Activated CD4-positive, alpha-beta T cell treated with anti-CD3 and anti-CD28 coated beads, Interleukin-2, amount 10 ng/mL, durations not matched to agents 7 days and 5 days (primary cell): ENCODE results near the gene MYOG. TPM values are rescaled to one million over a fixed set of nuclear protein-coding genes. Genes with fewer than 3 reads are reported as not detected.

ENCODE experiments used
- CTCF ChIA-PET: fragments of 350-600 bp; sonication (Branson Sonifier 250); formaldehyde crosslinking; loops from one replicate; lab custom pipeline; 2021; ENCODE audit warnings: antibody characterized with exemption; lab: Charles Lee
- POLR2A ChIA-PET: fragments of 350-600 bp; sonication (Branson Sonifier 250); formaldehyde crosslinking; loops from one replicate; lab custom pipeline; 2021; ENCODE audit warnings: antibody characterized with exemption; lab: Charles Lee
- DNase-seq: peaks from one replicate; pipeline ENCODE4 v3.0.0-alpha.2; 2020
- H3K27ac Mint-ChIP-seq: one replicate; pipeline ENCODE4 v1.8.0; 2021; ENCODE audit warnings: mild to moderate bottlenecking, moderate library complexity, mixed read lengths
- H3K27me3 Mint-ChIP-seq: one replicate; pipeline ENCODE4 v1.8.0; 2021; ENCODE audit warnings: mixed read lengths
- H3K36me3 Mint-ChIP-seq: one replicate; pipeline ENCODE4 v1.8.0; 2021; ENCODE audit warnings: low read depth, mixed read lengths
- H3K4me1 Mint-ChIP-seq: one replicate; pipeline ENCODE4 v1.8.0; 2021; ENCODE audit warnings: mixed read lengths
- H3K4me3 Mint-ChIP-seq: one replicate; pipeline ENCODE4 v1.8.0; 2021; ENCODE audit warnings: mild to moderate bottlenecking, moderate library complexity, mixed read lengths
- H3K9me3 Mint-ChIP-seq: one replicate; pipeline ENCODE4 v1.8.0; 2021; ENCODE audit warnings: mixed read lengths
- total RNA-seq, 2 experiments: library from RNA; stranded (reverse); gene quantifications; one replicate each; pipeline ENCODE4 v1.2.3, GENCODE V29; 2021

The MYOG gene
- total RNA-seq, 2 experiments from 2014 or later = not detected

DNA sequence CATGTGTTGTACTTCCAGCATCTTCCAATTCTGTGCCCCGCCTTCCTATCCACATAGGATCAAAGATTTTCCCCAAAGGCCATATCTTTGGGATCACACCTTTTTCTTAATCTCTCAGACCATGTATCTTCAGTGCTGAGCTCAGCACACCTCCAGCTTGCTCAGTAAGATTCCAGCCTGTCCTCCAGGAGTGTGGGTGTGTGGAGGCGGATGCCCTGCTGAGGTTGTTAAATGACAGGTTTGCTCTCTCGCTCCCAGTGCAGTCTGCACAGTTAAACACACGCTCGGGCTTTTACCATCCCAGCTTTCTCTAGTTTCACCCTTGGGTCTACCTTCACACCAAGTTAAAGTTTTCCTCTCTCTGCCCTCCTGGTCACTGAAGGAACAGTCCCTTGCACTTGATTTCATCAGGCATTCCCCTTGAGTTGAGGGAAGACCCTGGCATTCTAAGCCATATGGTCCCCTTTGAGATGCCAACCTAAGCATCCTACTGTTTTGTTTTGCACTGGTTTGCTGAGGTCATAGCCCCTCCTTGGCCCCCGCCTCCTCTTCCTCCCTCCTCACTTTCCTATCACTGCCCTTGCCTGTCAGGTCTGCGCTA lies 13.7 kb downstream of the MYOG start:
- Mint-ChIP-seq H3K4me1 (peaks cover 9% of the 10 kb centered on the region), H3K4me3 (no peak overlapping the region), H3K36me3 (peaks cover 8% of the 10 kb centered on the region), H3K27me3 (peaks cover 27% of the 10 kb centered on the region), H3K9me3 (no peaks in the 10 kb centered on the region), H3K27ac (no peak overlapping the region)
- no peak for DNase-seq
- POLR2A ChIA-PET = no interaction called here
- CTCF ChIA-PET = no interaction called here

DNA sequence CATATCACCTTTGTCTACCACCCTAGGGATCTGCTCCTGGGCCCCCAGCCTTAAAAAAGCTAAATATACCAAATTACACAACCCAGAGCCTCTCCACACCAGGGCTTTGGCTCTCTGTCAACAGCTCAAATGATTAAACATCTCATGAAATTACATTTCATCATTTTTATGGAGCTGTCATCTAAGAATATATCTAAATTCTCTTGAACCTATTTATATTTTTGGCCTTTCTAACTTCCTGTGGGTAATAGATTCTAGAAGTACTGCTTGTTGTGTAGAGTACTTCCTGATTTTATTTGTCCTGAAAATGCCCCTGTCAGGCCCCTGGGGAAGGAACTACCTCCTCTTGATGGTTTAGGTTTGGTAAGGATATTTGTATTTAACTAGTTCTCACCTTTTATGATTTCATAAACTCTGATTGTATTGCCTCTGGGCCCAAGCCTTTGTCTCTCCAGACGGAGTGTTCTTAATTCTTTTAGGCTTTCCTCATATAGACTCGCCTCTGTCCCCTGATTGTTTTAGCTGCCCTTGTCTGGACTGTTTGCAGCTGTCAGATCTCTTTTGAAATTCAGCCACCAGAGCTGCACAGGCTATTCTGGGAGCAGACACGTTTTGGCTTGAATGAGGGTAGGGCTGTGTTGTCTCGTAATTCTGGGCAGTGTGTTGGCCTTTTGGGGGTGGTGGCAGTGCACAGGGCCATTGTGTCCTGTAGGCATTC lies 16.6 kb downstream of the MYOG start:
- Mint-ChIP-seq H3K27ac (no peak overlapping the region), H3K4me1 (no peaks in the 10 kb centered on the region), H3K4me3 (no peak overlapping the region), H3K9me3 (no peaks in the 10 kb centered on the region), H3K36me3 (peaks cover 2% of the 10 kb centered on the region), H3K27me3 (peaks cover 9% of the 10 kb centered on the region)
- ChIA-PET POLR2A (no interaction called here), CTCF (no interaction called here)
- DNase-seq = no peak

DNA sequence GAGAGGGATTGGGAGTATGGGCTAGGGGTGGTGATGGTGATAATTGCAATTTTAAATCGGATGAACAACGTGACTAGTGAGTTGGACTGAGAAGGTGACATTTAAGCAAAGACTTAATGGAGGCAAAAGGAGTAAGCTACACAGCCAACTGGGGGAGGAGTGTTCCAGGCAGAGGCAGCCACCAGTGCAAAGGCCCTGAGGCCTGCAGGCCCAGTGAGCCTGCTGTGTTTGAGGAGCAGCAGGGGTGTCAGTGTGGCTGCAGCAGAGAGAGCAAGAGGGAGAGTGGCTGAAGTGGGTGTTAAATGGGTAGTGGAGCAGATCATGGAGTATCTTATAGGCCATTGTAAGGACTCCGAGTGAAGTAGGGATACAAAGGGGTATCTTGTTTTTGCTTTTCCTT lies 18.8 kb downstream of the MYOG start:
- no peak for DNase-seq
- Mint-ChIP-seq H3K27me3 (no peaks in the 10 kb centered on the region), H3K4me1 (peaks cover 3% of the 10 kb centered on the region), H3K4me3 (no peak overlapping the region), H3K36me3 (peaks cover 2% of the 10 kb centered on the region), H3K9me3 (no peaks in the 10 kb centered on the region), H3K27ac (no peak overlapping the region)
- CTCF ChIA-PET = interaction anchor here (1.0 to 2.3 kb wide), 4 partner anchors 10 to 28 kb away, joined by 3 to 7 read pairs (median 6); no protein-coding TSS in a partner anchor
- POLR2A ChIA-PET = no interaction called here

DNA sequence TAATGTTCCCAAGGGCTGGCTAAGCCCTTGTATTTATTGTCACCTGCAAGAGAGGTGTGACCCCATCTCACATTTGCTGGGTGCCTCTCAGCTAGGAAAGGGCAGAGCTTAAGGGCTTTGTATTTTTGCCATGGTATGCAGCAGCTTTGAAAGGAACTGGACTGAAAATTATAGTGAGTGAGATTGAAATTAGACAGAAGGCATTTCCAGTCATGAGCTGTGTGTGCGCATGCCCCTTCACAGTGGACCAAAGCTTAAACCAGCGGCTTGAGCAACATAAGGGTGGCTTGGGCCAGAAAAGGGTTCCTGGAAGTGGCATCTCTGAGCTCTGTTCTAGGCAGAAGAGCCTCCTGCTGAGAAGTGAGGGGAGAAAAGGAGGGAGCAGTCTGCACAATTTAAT lies 19.8 kb downstream of the MYOG start:
- no peaks in the 10 kb centered on the region for H3K36me3 Mint-ChIP-seq
- CTCF ChIA-PET = interaction anchor here (1.0 to 2.3 kb wide), 5 partner anchors 11 to 27 kb away, joined by 3 to 7 read pairs (median 6); no protein-coding TSS in a partner anchor

DNA sequence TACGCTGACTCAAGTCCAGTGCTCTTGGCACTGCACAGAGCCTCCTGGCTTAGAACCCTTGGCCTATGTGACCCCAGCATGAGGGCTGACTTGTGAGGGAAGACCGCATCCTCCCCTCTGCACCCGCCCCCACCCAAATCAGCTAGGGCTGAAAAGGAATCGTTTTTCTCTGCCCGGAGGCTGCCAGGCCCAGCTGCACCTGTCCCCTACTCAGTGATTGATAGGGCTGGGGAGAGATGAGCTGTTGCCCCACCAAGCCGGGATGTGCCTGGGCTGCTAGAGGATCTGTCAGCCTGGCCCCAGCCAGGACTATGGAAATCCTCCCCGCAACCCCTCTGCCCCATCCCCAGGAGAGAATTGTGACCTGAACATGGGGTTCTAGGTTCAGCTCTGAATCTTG lies 20.6 kb downstream of the MYOG start:
- Mint-ChIP-seq H3K27me3 (no peaks in the 10 kb centered on the region), H3K36me3 (no peaks in the 10 kb centered on the region), H3K9me3 (no peaks in the 10 kb centered on the region), H3K27ac (no peak overlapping the region), H3K4me3 (no peak overlapping the region), H3K4me1 (peaks cover 3% of the 10 kb centered on the region)
- ChIA-PET CTCF (interaction anchor here (1.4 to 2.3 kb wide), 3 partner anchors 11 to 19 kb away, joined by 6 to 7 read pairs (median 7); no protein-coding TSS in a partner anchor), POLR2A (no interaction called here)
- no peak for DNase-seq

More for the DNA sequence above, 19.8 kb downstream of the MYOG start:
- Mint-ChIP-seq H3K27me3 (no peaks in the 10 kb centered on the region), H3K4me1 (peaks cover 3% of the 10 kb centered on the region), H3K9me3 (no peaks in the 10 kb centered on the region), H3K4me3 (no peak overlapping the region), H3K27ac (no peak overlapping the region)
- POLR2A ChIA-PET = no interaction called here
- DNase-seq = no peak

DNA sequence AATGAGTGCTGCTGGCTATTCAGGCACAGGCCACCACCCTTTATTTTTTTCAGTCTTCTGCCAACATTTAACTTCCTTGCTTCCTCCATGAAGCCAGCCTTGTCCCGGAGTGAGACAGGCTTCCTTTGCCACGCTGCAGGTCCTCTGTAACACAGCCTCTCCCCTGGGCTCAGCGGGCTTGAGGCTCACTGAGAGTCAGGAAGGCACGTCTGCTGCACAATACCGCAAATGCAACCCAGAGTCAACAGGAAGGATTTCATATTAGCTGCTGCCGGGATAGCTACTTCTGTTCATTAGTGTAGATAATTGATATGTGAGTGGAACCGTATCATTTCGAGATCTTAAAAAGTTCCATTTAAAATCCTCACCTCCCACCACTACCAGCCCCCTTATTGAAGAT lies 22.5 kb downstream of the MYOG start:
- Mint-ChIP-seq H3K36me3 (peaks cover 1% of the 10 kb centered on the region), H3K27ac (no peak overlapping the region), H3K4me3 (no peak overlapping the region), H3K9me3 (no peaks in the 10 kb centered on the region), H3K4me1 (peaks cover 3% of the 10 kb centered on the region), H3K27me3 (no peaks in the 10 kb centered on the region)
- ChIA-PET CTCF (interaction anchor here (1.4 to 2.0 kb wide), 2 partner anchors 21 to 23 kb away, joined by 3 to 8 read pairs; no protein-coding TSS in a partner anchor), POLR2A (no interaction called here)
- no peak for DNase-seq

DNA sequence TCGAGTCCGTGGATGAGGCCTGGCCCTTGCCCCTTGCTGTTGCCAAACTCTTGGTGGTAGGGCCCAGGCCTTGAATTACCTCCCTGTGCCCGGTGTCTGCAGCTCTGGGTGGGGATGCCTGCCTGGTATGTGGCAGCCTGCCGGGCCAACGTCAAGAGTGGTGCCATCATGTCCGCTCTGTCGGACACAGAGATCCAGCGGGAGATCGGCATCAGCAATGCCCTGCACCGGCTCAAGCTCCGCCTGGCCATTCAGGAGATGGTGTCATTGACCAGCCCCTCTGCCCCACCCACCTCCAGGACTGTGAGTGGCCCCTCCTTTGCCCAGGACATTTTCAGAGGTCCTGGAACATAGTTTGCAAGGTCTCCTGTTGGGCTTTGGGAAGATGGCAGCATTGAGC lies 25.7 kb downstream of the MYOG start:
- peaks cover 3% of the 10 kb centered on the region for H3K4me1 Mint-ChIP-seq
- no peaks in the 10 kb centered on the region for H3K27me3 Mint-ChIP-seq
- H3K4me3 Mint-ChIP-seq = no peak overlapping the region
- H3K9me3 Mint-ChIP-seq = no peaks in the 10 kb centered on the region
- H3K27ac Mint-ChIP-seq = no peak overlapping the region
- ChIA-PET CTCF (interaction anchor here (1.6 kb wide), 1 partner anchor 24 kb away, joined by 5 read pairs; no protein-coding TSS in a partner anchor), POLR2A (no interaction called here)
- H3K36me3 Mint-ChIP-seq = peaks cover 1% of the 10 kb centered on the region
- no peak for DNase-seq

DNA sequence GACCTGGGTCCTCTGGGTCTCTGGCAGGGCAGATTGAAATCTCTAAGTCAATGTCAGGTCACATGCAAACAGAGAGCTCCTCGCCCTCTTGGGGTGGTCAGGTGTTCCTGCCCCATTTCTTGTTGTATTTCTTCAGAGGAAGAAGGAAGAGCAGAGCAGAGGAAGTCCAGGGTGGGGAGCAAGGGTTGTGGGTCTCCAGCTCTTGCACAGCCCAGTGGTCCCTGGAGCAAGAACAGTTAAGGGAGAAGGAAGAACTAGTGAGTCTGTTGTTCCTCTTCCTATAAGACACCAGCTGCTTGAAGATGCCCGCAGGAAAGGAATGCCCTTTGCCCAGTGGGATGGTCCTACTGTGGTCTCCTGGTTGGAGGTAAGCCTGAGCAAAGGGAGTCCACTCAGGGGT lies 26.3 kb downstream of the MYOG start:
- H3K9me3 Mint-ChIP-seq = no peaks in the 10 kb centered on the region
- H3K4me1 Mint-ChIP-seq = peaks cover 3% of the 10 kb centered on the region
- POLR2A ChIA-PET = no interaction called here
- no peaks in the 10 kb centered on the region for H3K27me3 Mint-ChIP-seq
- DNase-seq = no peak
- H3K4me3 Mint-ChIP-seq = no peak overlapping the region
- peaks cover 1% of the 10 kb centered on the region for H3K36me3 Mint-ChIP-seq
- no peak overlapping the region for H3K27ac Mint-ChIP-seq
- CTCF ChIA-PET = no interaction called here

DNA sequence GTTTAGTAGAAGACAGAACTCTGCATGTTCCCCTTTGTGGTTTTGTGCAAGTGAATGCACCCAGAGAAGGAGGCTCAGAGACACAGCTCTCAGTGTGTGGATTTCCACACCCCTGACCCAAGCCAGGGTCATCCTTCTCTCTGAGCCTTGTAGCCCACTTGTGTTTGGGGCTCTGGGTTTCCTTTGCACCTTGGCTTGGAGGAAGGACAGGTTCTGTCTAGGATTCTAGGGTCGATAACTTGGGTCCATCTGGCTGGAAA lies 27.2 kb downstream of the MYOG start:
- peaks cover 1% of the 10 kb centered on the region for H3K36me3 Mint-ChIP-seq
- DNase-seq = no peak
- H3K4me1 Mint-ChIP-seq = peaks cover 3% of the 10 kb centered on the region
- H3K27ac Mint-ChIP-seq = no peak overlapping the region
- ChIA-PET CTCF (no interaction called here), POLR2A (no interaction called here)
- H3K9me3 Mint-ChIP-seq = no peaks in the 10 kb centered on the region
- H3K27me3 Mint-ChIP-seq = no peaks in the 10 kb centered on the region
- no peak overlapping the region for H3K4me3 Mint-ChIP-seq

DNA sequence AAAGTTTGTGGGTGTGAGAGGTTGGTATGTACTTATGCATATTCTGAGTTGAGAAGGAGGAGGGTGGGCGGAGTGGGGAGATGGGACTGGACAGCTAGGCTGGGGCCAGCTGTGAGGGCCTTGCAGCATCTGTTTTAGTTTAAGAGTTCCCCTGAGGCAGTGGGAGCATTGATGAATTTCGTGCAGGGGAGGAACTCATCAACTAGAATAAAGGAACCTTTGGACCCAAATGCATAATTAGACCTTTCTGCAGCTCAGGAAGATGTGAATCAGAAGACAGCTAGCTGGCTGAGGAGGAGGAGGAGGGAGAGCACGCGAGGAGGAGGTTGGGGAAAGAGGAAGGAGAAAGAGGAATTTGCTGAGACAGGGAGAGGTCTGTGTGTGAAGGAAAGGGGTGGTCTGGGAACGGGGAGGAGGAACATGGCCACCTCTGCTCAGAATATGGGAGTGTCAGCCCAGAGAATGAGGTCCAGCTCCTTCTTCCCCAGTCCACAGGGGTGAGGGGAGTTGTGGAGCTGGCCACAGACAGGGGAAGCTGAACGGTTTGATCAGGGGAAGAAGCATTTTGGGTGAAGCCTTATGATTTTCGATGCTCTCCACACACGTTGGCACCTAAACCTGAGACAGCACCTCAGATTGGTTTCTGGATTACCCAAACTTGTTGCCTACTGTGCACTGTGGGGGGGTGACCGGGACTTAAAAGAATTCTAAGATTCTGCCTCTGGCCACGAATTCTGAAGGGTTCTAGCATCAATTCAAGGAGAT lies 27.7 kb downstream of the MYOG start:
- Mint-ChIP-seq H3K4me1 (peaks cover 2% of the 10 kb centered on the region), H3K9me3 (no peaks in the 10 kb centered on the region), H3K36me3 (peaks cover 1% of the 10 kb centered on the region), H3K27me3 (no peaks in the 10 kb centered on the region), H3K27ac (no peak overlapping the region), H3K4me3 (no peak overlapping the region)
- ChIA-PET POLR2A (no interaction called here), CTCF (interaction anchor here (1.5 kb wide), 1 partner anchor 15 kb away, joined by 3 read pairs; no protein-coding TSS in a partner anchor)
- DNase-seq = no peak

DNA sequence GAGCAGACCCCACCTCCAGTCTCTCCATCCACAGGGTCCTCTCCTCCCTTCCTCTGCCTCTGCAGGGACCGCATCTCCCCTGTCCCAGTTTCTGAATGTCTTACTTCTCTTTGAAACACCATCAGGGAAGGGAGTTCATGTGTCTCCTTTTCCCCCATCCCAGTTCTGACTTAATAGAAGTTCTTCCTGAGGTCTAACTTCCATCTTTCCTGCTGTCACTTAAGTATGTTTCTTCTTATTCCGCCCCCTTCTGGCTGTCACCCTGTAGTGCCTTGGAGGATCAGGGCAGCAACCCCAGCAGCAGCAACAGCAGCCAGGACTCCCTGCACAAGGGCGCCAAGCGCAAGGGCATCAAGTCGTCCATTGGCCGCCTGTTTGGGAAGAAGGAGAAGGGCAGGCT lies 29.3 kb downstream of the MYOG start:
- no peaks in the 10 kb centered on the region for H3K27me3 Mint-ChIP-seq
- ChIA-PET POLR2A (no interaction called here), CTCF (interaction anchor here (1.2 to 1.5 kb wide), 3 partner anchors 16 to 61 kb away, joined by 3 to 4 read pairs (median 3); no protein-coding TSS in a partner anchor)
- no peak overlapping the region for H3K27ac Mint-ChIP-seq
- H3K4me3 Mint-ChIP-seq = no peak overlapping the region
- DNase-seq = no peak
- peaks cover 1% of the 10 kb centered on the region for H3K36me3 Mint-ChIP-seq
- H3K4me1 Mint-ChIP-seq = no peaks in the 10 kb centered on the region
- no peaks in the 10 kb centered on the region for H3K9me3 Mint-ChIP-seq

DNA sequence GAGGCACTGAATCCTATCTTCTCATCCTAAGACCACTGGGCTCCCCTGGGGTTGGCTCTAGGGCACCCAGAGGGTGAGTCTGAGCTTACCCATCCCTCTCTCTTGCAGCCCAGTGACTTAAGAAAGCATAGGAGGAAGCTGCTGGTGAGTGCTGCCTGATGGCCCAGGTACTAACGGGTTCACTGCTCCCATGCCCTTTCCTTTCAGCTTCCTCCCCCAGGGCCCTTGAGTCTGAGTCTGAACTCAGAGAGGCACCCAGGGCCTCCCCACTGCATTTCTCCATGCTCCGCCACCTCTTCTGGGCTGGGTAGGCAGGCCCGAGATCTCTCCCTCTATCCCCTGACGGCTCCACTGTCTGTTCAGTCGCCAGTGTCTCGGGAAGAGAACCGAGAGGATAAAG lies 29.8 kb downstream of the MYOG start:
- POLR2A ChIA-PET = no interaction called here
- H3K36me3 Mint-ChIP-seq = peaks cover 1% of the 10 kb centered on the region
- H3K4me1 Mint-ChIP-seq = no peaks in the 10 kb centered on the region
- H3K27ac Mint-ChIP-seq = no peak overlapping the region
- no peak overlapping the region for H3K4me3 Mint-ChIP-seq
- H3K9me3 Mint-ChIP-seq = no peaks in the 10 kb centered on the region
- H3K27me3 Mint-ChIP-seq = no peaks in the 10 kb centered on the region
- DNase-seq = no peak
- CTCF ChIA-PET = interaction anchor here (1.2 to 1.4 kb wide), 2 partner anchors 16 to 62 kb away, joined by 3 to 4 read pairs; no protein-coding TSS in a partner anchor
